NCI-H69 (cell line): ENCODE data around the gene LCN9.
"Not testable (repeated sequence)": the region's sequence is repeated elsewhere in the genome, so short reads cannot be mapped to it uniquely, and the experiment has no call there.

ENCODE experiments used
- DNase-seq: peaks from one replicate; lab custom pipeline; 2025; lab: John Stamatoyannopoulos, UW

The LCN9 gene

DNA sequence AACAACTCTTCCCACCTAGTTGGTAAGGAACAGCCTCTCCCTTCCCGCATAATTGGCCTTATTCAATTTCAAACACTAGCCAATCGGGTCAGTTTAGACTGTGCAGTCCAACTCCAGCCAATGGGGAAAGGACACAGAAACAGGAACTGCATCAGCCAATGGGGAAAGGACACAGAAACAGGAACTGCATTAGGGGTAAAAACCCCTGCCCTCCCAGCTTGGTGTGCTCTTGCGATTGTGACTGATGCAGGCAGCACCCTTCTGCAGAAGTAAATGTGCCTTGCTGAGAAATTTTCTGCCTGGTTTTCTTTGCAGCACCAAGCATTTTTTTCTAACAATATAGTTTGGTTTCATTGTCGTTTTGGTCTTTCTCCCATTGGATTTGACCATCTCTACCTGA lies 15.2 kb upstream of the LCN9 start:
- DNase-seq, result no peak

DNA sequence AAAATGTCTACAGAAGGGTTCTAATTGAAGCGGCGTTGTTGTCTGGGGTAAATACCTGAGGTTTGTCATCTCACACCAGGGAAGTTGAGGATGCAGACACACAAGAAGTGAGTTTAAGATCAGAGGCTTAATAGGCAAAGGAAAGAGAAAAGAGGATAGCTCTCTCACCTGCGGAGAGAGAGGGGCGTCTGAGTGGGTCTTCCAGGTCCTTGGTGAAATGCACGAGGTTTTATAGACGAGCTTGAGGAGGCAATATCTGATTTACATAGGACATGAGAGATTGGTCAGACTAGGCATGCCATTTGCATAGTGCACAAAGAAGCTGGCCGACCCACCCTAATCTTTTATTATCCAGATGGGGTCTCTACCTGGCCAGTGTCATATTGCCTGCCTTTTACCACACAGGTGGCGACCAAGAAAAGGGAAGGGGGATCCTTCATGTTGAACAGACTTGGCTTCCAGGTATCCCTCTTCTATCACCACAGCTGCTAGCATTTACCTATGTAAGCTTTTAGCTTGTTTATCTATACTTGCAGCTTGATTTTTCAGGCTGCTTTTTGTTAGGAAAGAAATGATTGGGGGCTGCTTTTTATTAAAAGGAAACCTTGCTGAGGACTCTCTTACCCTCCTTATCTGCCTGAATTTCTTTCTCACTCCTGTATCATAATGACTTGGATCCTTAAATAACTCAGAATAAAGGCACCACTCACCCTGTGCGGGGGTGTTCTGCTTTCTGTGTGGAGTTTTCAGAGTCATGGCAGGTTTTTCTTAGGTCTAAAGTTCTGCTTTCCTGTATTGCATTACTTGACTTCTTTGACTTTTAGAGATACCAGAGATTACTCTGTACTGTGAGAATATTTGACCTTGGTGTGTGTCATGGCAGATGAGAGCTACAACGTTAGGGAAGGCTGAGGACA lies 14.4 kb upstream of the LCN9 start:
- no peak for DNase-seq

DNA sequence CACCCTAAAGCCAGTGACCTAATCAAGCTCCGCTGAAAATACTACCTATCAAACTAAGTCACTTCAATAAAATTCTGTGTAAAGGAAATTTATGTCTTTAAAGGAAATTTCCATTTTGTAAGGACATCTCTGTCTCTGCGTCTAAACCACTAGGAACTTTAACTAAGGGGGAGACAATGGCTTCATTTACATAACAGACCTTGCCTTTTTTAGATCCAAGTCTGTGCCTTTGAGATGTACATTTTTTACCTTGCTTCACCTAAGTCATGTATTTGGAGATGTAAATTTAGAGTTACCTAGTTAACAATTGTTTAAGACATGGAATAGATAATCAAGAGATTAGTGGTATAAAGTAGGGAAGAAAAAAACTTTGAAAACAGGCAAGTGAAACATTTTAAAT lies 13.6 kb upstream of the LCN9 start:
- DNase-seq, result no peak

DNA sequence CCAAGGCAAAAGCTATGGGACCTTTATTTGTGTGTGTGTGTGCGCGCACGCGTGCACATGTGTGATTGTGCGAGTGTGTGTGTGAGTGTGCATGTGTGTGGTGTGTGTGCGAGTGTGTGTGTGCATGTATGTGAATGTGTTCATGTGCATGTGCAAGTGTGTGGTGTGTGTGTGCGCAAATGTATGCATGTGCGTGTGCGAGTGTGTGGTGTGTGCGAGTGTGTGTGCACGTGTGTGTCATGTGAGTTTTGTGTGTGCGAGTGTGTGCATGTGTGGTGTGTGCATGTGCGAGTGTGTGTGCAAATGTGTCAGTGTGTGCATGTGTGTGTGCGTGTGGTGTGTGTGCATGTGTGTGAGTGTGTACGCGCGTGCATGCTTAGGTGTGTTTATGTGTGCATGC lies 12.7 kb upstream of the LCN9 start:
- no peak for DNase-seq

DNA sequence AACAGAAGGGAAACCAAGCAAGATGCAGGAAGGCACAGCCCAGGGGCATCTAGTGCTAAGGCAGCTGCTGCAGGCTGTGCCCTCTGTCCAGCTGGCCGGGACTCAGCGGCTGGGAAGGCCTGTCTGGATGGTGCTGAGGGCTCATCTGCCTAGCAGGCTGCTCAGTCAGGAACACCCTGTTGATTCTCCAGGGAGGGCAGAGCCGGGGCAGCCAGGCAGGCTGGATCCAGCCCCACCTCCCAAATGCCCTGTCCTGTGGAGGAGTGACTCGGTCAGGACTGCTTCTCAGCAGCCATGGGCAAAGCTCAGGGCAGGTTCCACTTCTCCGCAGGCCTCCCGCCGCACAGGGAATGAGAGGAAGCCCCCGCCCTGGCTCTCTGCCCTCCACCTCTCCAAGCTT lies 7.8 kb upstream of the LCN9 start:
- DNase-seq, result no peak

DNA sequence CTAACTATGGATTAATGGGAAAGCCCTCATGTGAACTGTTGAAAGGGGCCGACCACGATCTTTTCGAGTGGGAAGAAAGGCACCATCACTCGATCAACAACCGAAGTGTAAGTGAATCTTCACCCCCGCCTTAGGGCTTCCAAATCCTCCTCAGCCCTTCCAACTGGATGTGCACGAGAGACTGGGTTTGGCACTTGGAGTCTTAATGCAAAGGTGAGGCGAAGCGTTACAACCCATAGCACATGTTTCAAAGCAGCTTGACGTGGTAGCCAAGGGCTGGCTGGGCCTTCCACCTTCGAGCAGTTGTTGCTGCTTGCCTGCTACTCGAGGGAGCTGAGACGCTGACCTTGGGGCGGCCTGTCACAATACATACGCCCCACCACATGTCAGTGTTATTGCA lies 5.7 kb upstream of the LCN9 start:
- no peak for DNase-seq

DNA sequence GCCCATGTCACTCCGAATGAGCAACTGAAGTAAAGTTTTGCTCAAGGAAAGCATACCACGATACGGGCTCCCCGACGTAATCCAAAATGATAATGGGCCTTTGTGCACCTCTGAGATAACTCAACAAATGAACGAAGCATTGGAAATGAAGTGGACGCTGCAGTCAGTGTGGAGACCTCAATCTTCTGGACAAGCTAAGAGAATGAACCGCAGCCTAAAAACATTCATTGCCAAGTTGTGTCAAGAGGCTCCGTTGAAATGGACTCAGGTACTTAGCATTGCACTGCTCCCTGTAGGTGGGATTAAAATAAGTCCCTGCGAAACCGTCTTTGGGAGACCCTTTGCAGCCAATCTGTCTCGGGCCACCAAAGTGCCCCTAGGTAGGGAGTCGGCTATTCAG lies 3.9 kb upstream of the LCN9 start:
- no peak for DNase-seq

DNA sequence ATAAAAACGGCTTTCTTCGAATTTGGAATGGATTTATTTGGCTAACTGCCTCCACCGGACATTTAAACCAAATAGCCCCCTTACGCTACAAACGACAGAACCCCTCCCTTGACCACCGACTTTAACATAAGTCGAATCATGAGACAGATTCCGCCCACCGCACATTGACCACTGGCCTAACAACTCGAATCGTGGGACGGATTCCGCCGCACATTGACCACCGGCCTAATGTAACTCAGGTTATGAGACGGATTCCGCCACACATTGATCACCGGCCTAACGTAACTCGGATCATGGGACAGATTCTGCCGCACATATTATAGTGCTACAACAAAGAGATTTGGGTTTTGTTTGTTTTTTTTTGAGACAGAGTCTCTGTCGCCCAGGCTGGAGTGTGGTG lies 2.7 kb upstream of the LCN9 start:
- DNase-seq, result no peak

DNA sequence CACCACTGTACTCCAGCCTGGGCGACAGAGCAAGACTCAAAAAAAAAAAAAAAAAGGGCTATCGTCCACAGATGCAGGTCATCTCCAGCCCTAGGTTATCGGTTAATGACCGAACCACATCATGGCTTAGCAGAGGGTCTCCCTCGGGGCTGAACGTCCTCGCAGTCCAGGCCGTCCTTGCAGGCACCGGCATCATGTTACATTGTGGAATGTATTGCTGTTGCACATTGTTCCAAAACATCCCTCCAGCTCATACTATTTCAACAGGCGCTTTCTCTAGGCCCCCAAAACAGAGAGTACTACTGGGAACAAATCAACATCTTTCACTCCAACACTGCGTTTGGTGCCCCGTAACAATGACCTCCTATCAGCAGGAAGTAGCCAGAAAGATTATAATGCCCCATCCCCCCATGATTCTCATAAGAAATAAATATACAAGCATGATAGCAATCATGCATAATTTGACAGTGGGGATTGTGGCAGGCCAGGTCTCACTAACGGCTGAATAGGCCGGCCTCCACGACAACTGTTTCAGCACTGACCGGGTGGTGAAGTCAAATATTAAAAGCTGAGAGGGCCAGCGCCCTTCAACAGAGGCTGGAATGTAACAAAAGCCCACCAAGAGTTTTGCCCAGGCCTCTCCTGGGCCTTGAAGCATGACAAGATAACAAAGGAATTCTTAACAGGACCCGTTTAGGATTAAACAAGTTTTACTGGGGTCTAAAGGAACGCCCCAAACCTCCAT lies 1.1 kb upstream of the LCN9 start:
- DNase-seq, result no peak

DNA sequence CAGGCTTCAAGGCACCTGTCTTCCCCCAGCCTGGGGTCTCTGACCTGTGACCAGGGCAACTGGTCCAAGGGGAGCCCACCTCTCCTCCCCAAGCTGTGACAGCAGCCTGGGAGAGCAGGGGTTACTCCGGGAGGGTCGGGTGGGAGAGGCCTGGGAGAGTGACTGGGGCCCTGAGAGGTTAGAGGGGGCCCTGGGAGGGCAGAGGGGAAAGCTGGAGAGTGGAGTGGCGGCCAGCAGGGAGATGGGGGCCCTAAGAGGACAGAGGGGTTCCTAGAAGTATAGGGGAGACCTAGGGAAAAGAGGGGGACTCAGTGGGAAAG lies 302 bp downstream of the LCN9 start:
- DNase-seq, result no peak

DNA sequence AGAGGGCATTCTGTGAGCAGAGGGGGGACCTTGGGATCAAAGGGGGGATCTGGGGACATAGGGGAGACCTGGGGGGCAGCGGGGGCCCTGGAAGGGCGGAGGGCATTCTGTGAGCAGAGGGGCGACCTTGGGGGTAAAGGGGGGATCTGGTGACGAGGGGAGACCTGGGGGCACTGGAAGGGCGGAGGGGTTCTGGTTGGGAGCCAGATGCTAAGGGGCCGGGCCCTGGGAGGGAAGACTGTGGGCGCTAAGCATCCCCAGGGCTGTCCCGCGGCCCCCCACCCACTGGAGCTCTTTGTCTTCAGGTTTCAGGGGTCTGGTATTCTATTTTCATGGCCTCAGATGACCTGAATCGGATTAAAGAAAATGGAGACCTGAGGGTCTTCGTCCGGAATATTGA lies 748 bp downstream of the LCN9 start:
- no peak for DNase-seq

DNA sequence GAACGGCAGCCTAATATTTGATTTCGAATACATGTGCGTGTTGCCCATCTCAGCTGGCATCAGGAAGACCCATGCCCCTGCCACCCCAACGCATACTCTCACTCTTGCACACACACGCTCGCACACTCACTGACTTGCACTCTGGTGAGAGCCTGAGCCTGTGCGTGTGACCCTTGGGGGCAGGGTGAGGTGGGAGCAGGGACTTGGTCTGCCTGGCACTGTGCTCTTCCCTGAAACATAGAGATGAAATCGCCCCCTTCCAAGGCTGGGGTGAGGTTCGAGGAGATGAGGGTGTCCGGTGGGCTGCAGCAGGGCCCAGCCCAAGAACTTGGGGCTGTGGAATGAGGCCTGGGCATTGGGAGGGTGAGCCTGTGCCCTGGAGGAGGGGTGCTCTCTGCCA lies 1.2 kb downstream of the LCN9 start:
- no peak for DNase-seq

DNA sequence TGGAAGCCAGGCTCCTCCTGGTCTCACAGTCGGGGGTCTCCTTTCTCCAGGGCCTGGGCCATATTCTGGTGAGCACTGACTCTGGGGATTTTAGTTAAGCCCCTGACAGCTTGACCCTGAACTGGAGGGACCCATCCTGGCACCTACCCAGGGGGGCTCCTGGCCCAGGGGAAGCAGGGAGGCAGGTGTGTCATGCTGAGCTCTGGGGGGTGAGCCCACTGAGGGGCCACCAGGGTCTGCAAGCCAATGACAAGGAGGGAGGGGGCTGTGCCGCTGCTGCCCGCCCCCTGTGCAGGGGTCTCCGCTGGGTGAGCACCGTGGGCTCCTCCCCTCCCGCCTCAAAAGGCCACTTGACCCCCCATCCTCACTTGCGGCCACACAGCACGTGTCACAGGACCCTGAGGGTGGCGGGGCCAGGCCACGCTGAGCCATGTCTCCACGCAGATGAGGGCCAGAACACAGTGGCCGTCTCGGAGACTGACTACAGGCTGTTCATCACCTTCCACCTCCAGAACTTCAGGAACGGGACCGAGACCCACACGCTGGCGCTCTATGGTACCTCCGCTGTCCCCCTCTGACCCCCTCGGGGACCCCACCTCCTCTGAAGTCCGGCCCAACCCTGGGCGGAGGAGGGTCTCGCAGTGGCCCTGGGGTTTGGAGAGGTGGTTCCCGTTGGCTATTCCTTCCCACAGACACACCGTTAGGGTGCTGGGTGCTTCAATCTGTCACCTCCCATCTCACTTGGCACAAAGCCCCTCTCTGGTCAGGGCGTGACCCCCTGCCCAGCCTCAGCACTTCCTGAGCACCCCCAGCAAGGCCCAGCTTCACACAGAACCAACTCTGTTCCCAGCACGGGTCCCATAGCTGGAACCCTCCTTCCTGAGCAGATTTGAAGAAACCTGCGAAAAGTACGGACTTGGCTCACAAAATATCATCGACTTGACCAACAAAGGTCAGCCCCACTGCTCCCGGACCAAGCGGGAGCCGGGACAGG lies 2.0 kb downstream of the LCN9 start:
- no peak for DNase-seq

DNA sequence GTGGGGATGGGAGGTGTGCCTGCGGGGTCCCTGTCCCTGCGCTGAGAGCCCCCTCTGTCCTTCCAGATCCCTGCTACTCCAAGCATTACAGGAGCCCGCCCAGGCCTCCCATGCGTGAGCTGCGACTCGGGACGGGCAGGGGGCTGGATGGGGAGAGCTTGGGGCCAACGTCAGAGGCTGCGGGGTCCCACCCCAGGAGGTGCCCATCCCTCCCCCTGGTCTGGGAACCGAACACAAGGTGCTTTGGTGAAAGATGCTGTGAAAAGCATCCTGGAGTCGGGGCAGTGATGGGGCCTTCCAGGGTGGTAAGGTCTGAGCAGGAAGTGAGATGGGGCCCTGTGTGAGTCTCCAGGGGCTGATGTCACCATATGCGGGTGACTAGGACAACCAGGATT lies 2.7 kb downstream of the LCN9 start:
- no peak for DNase-seq

DNA sequence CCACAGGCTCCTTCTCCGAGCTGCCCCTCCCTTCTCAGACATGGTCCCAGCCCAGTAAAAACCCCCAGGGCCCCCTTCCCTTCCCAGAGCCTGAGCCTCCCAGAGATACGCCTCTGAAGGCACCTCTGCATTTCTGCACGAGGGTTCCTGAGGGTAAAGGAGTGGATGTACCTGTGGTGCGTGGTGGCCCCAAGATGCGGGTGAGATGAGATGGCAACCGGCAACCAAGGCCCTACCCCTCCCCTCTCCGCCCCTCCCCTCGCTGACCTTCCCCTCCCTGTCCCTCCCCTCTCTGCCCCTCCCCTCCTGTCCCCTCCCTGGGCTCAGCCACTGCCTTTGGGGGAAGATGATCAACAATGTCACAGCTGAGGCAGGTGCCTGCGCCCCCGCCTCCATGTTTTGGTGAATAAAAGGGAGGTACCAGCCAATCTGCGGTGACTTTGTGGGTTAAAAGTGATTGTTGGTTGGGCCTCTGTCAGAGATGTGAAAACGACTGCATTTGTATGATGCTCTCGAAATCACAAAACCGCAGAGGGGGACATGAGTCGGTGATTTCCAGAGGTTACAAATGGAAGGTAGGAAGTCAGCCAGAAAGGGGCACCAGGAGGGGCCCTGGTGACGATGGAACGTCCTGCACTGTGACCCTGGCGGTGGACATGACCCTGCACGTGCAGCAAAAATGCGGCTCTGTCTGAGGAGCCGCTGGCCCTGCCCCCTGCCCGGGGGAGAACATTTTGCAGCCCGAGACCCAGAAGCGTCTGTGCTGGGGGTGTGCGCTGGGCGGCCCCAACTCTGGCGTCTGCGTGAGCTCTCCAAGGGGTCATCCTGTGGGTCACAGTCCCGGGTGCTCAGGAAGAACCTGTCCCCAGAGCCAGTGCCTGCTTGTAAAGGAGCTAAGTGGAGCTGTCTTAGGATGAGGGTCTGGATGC lies 3.7 kb downstream of the LCN9 start:
- no peak for DNase-seq

DNA sequence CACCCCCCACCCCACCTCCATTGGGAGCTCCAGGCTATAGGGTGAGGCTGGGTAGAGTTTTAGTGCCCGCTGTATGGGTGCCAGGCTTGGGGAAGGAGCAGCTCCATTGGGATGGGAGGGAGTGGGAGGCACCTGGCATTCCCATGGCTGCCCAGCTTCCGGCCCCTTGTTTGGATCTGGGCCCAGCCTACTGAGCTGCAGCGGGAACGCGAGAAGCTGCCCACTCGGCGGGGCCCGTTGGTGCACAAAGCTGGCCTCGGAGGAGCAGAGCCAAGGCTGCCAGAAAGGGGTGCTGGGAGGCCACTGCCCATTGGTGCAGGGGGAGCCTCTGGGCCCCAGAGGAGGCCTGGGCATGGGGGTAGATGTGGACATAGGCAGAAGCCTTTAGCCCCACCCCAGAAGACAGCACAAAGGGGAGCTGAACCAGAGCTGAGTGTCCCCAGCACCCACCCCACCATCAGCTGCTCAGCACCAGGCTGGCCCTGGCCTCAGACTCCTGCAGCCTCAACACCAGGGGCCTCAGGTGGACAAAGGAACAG lies 4.4 kb downstream of the LCN9 start:
- DNase-seq, result no peak

DNA sequence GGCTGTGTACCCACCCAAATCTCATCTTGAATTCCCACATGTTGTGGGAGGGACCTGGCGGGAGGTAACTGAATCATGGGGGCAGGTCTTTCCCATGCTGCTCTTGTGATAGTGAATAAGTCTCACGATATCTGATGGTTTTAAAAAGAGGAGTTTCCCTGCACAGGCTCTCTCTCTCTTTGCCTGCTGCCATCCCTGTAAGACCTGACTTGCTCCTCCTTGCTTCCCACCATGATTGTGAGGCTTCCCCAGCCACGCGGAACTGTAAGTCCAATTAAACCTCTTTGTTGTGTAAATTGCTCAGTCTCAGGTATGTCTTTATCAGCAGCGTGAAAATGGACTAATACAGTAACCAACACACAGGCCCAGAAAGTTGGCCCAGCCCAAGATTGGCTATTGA lies 5.9 kb downstream of the LCN9 start:
- DNase-seq, result not testable (repeated sequence)

DNA sequence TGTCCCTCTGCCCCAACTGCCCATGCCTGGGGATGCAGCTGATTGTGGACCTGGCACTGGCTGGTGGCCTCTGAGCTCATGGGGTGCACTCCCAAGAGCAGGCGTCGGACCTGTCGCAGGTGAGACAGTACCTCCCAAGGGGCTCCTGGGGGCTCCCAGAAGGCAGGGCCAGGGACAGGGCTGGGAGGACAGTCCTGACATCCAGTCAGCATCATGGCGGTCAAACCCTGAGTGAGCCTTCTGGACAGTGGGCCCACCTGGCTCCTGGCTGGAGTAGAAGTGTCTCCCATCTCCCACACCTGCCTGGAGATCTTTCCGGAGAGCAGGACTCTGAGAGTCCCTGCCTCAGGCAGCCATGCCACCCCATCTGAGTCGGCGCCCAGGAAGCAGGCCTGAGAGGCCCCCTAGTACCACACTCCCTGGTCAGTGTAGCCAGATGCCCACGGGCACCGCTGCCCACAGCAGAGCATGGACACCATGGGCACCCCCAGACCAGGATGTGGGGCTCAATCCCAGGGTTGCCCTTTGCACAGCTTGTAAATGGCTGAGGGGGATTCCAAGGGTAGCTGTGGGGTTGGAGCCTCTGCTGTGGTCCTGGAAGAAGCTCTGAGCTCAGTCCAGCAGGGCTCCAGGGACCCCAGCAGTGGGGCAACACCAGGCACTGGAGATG lies 6.6 kb downstream of the LCN9 start:
- DNase-seq, result no peak

DNA sequence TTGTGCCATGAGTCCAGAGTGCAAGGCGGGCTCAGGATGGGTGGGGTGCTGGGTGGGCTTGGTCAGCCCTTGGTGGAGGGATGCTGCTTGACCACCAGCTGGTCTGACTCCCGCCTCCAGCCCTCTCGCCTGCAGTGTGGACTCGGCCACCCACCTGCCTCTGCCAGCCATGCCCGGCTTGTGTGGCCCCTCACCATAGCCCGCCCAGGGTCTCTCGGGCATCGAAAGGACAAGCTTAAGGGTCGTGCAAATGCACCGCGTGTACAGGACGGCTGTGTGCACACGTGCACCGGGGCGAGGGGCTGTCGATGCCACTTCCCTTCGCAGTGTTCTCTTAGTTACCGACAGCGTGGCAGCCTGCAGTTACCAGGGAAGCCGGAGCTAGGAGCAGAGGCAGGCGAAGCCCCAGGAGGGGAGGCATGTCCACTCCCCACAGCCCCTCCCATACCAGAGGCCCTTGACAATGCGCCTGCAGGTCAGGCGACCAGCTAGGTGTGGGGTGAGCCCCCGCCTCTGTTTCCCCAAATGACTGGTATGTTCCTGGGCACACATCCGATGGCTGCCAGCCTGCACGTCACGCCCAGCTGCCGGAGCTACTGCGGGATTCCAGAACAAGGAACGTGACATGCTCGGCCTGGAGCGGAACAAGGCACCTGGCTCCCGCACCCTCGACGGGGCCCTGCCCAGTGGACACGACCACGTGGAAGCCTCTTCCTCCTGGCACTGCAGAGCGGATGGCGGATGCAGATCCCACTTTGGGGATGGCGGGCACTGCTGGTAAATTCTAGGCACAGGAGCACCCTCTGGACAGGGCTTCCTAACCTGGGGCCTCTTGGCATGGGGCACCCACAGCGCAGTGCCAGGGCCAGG lies 7.8 kb downstream of the LCN9 start:
- no peak for DNase-seq
